Measurements from ENCODE around the gene MNAT1.

The MNAT1 gene

DNA sequence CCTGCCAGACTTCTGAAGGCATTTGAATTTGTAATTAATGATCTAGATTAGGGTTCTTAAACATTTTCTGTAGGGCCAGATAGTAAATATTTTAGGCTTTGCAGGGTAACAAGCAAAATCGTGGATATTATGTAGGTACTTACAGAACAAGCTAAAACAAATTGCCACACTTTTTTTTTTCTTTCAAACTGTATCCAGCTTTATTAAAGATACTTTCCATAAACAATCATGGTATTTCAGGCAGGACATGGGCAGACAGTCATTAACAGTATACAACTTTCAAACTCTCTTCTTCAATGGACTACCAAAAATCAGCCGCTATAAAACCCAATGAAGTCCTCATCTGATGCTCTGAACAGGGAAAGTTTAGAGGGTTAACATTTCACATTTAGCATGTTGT lies 236.7 kb downstream of the MNAT1 start:
- no peak overlapping the region for H3K9ac ChIP-seq (ENCODE audit: low read length)
- H3K27ac ChIP-seq (ENCODE audit: low read length), result no peak overlapping the region

DNA sequence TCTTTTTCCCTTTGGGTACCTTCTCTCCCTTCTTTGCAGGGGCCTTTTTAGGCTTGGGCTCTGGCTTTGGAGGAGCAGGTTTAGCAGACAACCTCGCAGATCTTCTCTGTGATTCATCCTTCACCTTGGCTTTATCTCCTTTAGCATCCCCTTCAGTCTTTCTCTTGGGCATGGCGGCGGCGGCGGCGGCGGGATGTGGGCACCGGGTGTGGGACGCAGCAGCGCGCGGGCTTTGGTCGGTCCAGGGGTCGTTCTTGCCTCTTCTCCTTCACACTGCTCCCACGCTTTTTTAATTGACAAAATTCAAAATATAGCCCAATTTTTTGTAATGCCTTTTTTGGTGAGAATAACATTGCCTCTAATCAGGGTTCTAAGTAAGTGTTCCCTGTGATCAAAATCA lies 237.7 kb downstream of the MNAT1 start:
- no peaks in the 10 kb centered on the region for H3K4me1 ChIP-seq (ENCODE audit: control insufficient read depth, low read depth, low read length)
- no peak overlapping the region for H3K27ac ChIP-seq (ENCODE audit: low read length)
- H3K4me3 ChIP-seq (ENCODE audit: low read length), result no peak overlapping the region
- H3K27me3 ChIP-seq (ENCODE audit: control insufficient read depth, insufficient read depth, low read length), result no peaks in the 10 kb centered on the region
- H3K9me3 ChIP-seq (ENCODE audit: control insufficient read depth, low read depth, low read length), result no peaks in the 10 kb centered on the region
- H3K36me3 ChIP-seq (ENCODE audit: control insufficient read depth, low read depth, low read length), result peaks cover 26% of the 10 kb centered on the region
- H3K9ac ChIP-seq (ENCODE audit: low read length), result no peak overlapping the region

More for the DNA sequence above, 236.7 kb downstream of the MNAT1 start:
- Histone ChIP-seq H3K4me3 (ENCODE audit: low read length) (no peak overlapping the region), H3K4me1 (ENCODE audit: control insufficient read depth, low read depth, low read length) (no peaks in the 10 kb centered on the region), H3K9me3 (ENCODE audit: control insufficient read depth, low read depth, low read length) (no peaks in the 10 kb centered on the region), H3K36me3 (ENCODE audit: control insufficient read depth, low read depth, low read length) (peaks cover 26% of the 10 kb centered on the region), H3K27me3 (ENCODE audit: control insufficient read depth, insufficient read depth, low read length) (no peaks in the 10 kb centered on the region)

DNA sequence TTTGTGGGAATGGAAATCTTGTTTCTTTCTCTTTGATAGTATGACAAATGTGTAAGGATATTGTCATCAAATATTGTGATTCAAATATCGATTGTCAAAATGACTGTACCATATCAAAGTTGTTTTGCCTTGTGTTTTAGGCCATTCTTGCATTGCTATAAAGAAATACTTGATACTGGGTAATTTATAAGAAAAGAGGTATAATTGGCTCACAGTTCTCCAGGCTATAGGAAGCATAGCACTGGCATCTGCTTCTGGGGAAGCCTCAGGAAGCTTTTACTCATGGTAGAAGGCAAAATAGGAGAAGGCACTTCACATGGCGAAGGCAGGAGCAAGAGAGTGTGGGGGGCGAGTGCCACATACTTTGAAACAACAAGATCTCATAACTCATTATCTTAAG lies 238.5 kb downstream of the MNAT1 start:
- Histone ChIP-seq H3K36me3 (ENCODE audit: control insufficient read depth, low read depth, low read length) (peaks cover 26% of the 10 kb centered on the region), H3K9ac (ENCODE audit: low read length) (no peak overlapping the region), H3K27ac (ENCODE audit: low read length) (no peak overlapping the region), H3K27me3 (ENCODE audit: control insufficient read depth, insufficient read depth, low read length) (no peaks in the 10 kb centered on the region), H3K4me3 (ENCODE audit: low read length) (no peak overlapping the region), H3K4me1 (ENCODE audit: control insufficient read depth, low read depth, low read length) (no peaks in the 10 kb centered on the region), H3K9me3 (ENCODE audit: control insufficient read depth, low read depth, low read length) (no peaks in the 10 kb centered on the region)

DNA sequence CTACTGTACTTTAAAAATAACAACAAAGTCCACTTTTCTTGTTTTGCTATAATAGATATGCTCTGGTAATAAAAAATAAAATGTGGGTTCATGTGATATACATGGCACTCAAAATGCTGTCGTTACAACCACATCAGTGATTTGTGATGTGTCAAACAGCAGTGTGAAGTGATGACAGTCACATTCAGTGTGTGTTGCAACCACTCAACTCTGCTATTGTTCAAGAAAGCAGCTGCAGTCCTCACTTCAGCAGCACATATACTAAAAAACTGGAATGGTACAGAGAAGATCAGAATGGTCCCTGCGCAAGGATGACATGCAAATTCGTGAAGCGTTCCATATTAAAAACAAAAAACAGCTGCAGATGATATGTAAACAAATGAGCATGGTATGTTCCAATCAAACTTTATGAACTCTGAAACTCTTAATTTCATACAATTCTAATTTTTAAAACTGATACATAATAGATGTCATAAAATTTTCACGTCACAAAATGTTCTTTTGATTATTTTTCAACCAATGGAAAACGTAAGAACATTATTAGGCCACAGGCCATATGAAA lies 239.6 kb downstream of the MNAT1 start:
- H3K9me3 ChIP-seq (ENCODE audit: control insufficient read depth, low read depth, low read length), result no peaks in the 10 kb centered on the region
- H3K4me1 ChIP-seq (ENCODE audit: control insufficient read depth, low read depth, low read length), result no peaks in the 10 kb centered on the region
- no peaks in the 10 kb centered on the region for H3K27me3 ChIP-seq (ENCODE audit: control insufficient read depth, insufficient read depth, low read length)
- no peak overlapping the region for H3K27ac ChIP-seq (ENCODE audit: low read length)
- peaks cover 31% of the 10 kb centered on the region for H3K36me3 ChIP-seq (ENCODE audit: control insufficient read depth, low read depth, low read length)
- no peak overlapping the region for H3K9ac ChIP-seq (ENCODE audit: low read length)
- no peak overlapping the region for H3K4me3 ChIP-seq (ENCODE audit: low read length)

DNA sequence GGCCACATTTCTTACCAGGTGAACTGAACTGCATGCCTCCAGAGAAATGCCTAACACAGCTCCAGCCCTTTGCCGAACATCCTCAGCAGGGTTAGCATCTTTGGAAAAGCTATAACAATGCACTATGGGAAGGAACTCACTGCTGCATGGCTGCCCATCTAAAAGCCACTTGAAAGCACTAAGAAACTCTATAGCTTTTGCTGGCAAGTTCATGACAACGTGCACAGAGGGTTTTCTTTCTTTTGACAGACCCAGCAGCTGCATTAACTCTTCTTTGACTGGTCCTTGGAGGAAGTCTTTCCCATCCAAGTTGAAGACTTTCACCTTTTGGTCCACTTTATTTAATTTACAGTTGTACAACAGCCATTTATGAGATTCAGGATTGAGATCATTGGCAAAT lies 241.0 kb downstream of the MNAT1 start:
- Histone ChIP-seq H3K4me1 (ENCODE audit: control insufficient read depth, low read depth, low read length) (peaks cover 5% of the 10 kb centered on the region), H3K27me3 (ENCODE audit: control insufficient read depth, insufficient read depth, low read length) (no peaks in the 10 kb centered on the region), H3K27ac (ENCODE audit: low read length) (no peak overlapping the region), H3K36me3 (ENCODE audit: control insufficient read depth, low read depth, low read length) (peaks cover 31% of the 10 kb centered on the region), H3K4me3 (ENCODE audit: low read length) (no peak overlapping the region), H3K9ac (ENCODE audit: low read length) (no peak overlapping the region), H3K9me3 (ENCODE audit: control insufficient read depth, low read depth, low read length) (no peaks in the 10 kb centered on the region)

DNA sequence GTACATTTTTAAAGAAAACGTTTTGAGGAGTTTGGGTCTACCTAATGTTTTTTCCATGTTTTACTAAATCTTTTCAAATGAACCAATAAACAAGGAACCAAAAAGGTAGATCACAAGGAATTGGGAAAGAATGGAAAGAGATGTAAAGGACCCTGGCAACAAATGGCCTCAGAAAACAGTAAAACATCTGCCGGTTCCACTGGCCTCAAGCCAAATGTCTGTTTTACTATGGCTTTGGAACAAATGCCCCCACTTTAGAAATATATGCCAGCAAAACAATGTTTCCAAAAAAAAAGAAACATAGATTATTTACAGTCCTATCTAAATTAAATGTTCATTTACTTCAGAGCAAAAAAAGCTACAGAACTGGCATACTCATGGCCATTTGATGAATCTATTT lies 243.3 kb downstream of the MNAT1 start:
- H3K36me3 ChIP-seq (ENCODE audit: control insufficient read depth, low read depth, low read length), result peaks cover 31% of the 10 kb centered on the region
- no peaks in the 10 kb centered on the region for H3K27me3 ChIP-seq (ENCODE audit: control insufficient read depth, insufficient read depth, low read length)
- H3K4me3 ChIP-seq (ENCODE audit: low read length), result no peak overlapping the region

DNA sequence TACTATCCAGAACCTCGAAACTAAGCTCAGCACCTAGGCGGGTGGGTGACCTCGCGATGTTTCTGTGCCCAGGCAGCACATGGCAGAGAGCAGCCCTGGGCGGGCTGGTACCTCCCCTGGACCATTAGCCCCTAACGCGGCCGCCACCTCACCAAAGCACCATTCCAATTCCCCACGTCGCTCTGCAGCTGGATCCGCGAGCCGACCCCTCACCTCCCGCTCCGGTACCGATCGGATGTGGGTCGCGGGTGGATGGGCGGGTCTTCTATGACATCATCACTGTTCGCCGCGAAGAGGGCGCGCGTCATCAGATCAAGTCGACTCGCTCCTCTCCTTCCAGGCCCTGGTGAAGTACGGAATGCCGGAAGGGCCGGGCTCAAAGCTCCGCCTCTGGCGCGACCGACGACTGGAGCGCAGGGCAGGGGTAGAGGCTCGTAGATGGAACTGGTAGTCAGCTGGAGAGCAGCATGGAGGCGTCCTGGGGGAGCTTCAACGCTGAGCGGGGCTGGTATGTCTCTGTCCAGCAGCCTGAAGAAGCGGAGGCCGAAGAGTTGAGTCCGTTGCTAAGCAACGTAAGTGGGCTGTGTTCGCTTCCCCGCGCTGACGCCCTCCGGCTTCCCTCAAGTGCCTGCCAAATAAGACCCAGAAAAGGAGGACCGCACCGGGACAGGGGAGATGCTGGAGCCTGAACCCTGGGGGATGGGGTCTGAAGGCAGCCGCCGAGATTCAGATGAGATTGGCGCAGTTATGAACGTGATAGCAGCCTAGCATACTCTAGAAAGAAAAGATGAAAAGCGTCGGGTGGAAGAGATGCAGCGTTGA lies 246.5 kb downstream of the MNAT1 start, which contains the start of the genes SLC38A6 and TRMT5:
Gene SLC38A6, plus strand, starts transcription at position 435 of the 822 bp plus-strand sequence. Its CDS starts 33 bp downstream, at position 468.
Gene TRMT5, minus strand, starts transcription at position 269 of the 822 bp plus-strand sequence. Its CDS starts 106 bp downstream, at position 163.
- peak within 1 kb of the TSS; percentile 75 for H3K9ac ChIP-seq (ENCODE audit: low read length)
- H3K27me3 ChIP-seq (ENCODE audit: control insufficient read depth, insufficient read depth, low read length), result no peaks in the 10 kb centered on the region
- H3K4me3 ChIP-seq (ENCODE audit: low read length), result peak within 1 kb of the TSS; percentile 64
- H3K4me1 ChIP-seq (ENCODE audit: control insufficient read depth, low read depth, low read length), result peaks cover 7% of the 10 kb centered on the region
- H3K9me3 ChIP-seq (ENCODE audit: control insufficient read depth, low read depth, low read length), result no peaks in the 10 kb centered on the region
- peak within 1 kb of the TSS; percentile 49 for H3K27ac ChIP-seq (ENCODE audit: low read length)
- peaks cover 7% of the 10 kb centered on the region for H3K36me3 ChIP-seq (ENCODE audit: control insufficient read depth, low read depth, low read length)

More for the DNA sequence above, 243.3 kb downstream of the MNAT1 start:
- Histone ChIP-seq H3K9me3 (ENCODE audit: control insufficient read depth, low read depth, low read length) (no peaks in the 10 kb centered on the region), H3K4me1 (ENCODE audit: control insufficient read depth, low read depth, low read length) (peaks cover 7% of the 10 kb centered on the region), H3K27ac (ENCODE audit: low read length) (no peak overlapping the region), H3K9ac (ENCODE audit: low read length) (no peak overlapping the region)

DNA sequence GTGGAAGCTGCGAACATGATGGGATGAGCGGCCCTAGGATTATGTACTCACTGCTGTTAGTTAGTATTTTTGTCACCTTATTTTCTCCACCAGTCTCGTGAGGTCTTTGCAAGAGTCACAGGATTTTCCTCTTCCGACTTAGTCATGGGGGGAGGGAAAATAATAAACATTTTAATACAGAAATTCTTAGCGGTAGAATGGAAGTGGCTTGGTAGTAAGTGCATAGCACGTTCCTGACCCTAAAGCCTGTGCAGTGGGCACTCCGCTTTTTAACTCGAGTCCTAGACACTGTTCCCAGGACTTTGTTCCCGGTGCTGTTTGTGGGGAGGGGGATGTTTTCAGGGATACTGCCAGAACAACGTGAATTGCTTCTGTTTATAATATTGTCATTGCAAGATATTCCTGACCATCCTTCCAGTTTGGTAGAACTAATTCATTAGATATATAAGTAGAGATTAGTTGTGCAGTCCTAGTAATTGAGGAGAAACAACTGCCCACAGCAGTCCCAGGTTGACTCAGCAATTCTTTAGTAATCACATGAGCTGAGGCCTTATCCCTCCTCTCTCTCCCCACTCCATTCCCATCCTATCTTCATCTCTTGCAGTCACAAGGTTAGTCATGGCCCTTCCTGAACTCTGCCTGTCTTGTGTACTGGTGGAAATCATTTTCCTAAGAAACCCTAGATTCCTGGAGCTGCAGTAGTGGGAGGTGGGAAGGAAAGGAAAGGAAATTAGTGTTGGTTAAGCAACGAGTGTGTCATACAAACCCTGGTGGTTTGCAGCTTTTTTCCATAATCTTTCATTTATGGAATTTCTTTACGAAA lies 247.3 kb downstream of the MNAT1 start:
- Histone ChIP-seq H3K9ac (ENCODE audit: low read length) (peak overlapping the region; percentile 75), H3K36me3 (ENCODE audit: control insufficient read depth, low read depth, low read length) (peaks cover 5% of the 10 kb centered on the region), H3K27ac (ENCODE audit: low read length) (no peak overlapping the region), H3K4me3 (ENCODE audit: low read length) (peak overlapping the region; percentile 64), H3K4me1 (ENCODE audit: control insufficient read depth, low read depth, low read length) (peaks cover 7% of the 10 kb centered on the region), H3K9me3 (ENCODE audit: control insufficient read depth, low read depth, low read length) (no peaks in the 10 kb centered on the region), H3K27me3 (ENCODE audit: control insufficient read depth, insufficient read depth, low read length) (no peaks in the 10 kb centered on the region)

DNA sequence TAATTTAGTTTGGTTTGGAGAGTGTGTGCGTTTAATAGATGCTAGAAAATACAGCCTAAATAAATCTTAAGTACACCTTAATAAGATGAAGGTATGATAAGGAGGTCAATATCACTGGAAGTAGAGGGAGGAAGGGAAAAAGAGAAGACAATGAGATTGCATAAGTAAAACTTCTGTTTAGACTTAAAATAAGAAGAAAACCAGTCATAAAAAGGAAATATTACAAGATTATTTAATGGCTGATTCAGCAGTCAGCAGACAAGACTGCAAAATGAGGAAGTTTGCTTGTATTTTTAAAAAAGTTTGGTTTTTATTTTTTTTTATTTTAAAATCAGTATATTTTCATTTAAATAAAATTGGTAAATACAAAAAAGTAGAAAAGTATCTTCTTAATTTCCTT lies 249.6 kb downstream of the MNAT1 start:
- H3K27ac ChIP-seq (ENCODE audit: low read length), result no peak overlapping the region
- no peaks in the 10 kb centered on the region for H3K9me3 ChIP-seq (ENCODE audit: control insufficient read depth, low read depth, low read length)
- H3K27me3 ChIP-seq (ENCODE audit: control insufficient read depth, insufficient read depth, low read length), result no peaks in the 10 kb centered on the region
- H3K36me3 ChIP-seq (ENCODE audit: control insufficient read depth, low read depth, low read length), result no peaks in the 10 kb centered on the region
- no peak overlapping the region for H3K9ac ChIP-seq (ENCODE audit: low read length)
- H3K4me3 ChIP-seq (ENCODE audit: low read length), result no peak overlapping the region
- H3K4me1 ChIP-seq (ENCODE audit: control insufficient read depth, low read depth, low read length), result peaks cover 7% of the 10 kb centered on the region

DNA sequence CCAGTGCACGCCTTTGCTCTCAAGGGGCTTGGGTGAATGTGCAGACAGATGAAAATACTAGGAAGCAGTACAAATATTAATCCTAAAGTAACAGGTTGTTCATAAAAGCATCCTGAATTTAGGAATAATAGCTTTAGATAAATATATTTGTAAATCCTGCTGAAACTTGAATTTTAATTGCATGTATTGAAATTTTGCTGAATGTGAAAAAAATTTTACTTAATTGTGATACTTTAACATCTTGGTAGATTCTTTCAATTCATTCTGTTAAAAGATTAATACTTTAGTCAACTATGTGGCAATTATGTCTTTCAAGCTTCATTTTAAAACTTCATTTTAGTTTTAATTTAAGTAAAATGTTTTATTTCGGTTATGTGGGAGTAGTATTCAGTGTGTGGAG lies 251.9 kb downstream of the MNAT1 start:
- no peak overlapping the region for H3K27ac ChIP-seq (ENCODE audit: low read length)
- no peak overlapping the region for H3K9ac ChIP-seq (ENCODE audit: low read length)
- H3K36me3 ChIP-seq (ENCODE audit: control insufficient read depth, low read depth, low read length), result no peaks in the 10 kb centered on the region
- no peaks in the 10 kb centered on the region for H3K9me3 ChIP-seq (ENCODE audit: control insufficient read depth, low read depth, low read length)
- no peaks in the 10 kb centered on the region for H3K27me3 ChIP-seq (ENCODE audit: control insufficient read depth, insufficient read depth, low read length)
- no peak overlapping the region for H3K4me3 ChIP-seq (ENCODE audit: low read length)
- H3K4me1 ChIP-seq (ENCODE audit: control insufficient read depth, low read depth, low read length), result peaks cover 2% of the 10 kb centered on the region

DNA sequence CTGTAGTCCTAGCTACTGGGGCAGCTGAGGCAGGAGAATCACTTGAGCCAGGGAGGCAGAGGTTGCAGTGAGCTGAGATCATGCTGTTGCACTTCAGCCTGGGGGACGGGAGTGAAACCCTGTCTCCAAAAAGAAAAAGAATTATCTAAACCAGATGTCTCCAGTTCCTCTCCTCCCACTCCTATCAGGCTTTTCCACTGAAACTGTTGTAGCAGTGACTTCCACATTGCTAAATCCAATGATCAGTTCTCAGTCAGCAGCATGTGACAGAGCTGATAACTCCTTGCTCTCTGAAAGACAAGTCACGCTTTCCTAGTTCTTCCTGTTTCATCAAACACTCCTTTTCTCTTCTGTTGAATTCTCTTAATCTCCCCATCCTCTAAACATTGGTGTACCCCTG lies 255.0 kb downstream of the MNAT1 start:
- no peaks in the 10 kb centered on the region for H3K36me3 ChIP-seq (ENCODE audit: control insufficient read depth, low read depth, low read length)
- H3K27me3 ChIP-seq (ENCODE audit: control insufficient read depth, insufficient read depth, low read length), result no peaks in the 10 kb centered on the region
- H3K4me3 ChIP-seq (ENCODE audit: low read length), result no peak overlapping the region
- no peak overlapping the region for H3K9ac ChIP-seq (ENCODE audit: low read length)
- no peaks in the 10 kb centered on the region for H3K4me1 ChIP-seq (ENCODE audit: control insufficient read depth, low read depth, low read length)
- no peak overlapping the region for H3K27ac ChIP-seq (ENCODE audit: low read length)
- H3K9me3 ChIP-seq (ENCODE audit: control insufficient read depth, low read depth, low read length), result no peaks in the 10 kb centered on the region
